Measurements from ENCODE around the gene PRR29.

PRR29 gene

GRCh38 chr17:64042700-64043485 is 44.7 kb downstream of the PRR29 start:
- Histone ChIP-seq H3K4me2 (ENCODE audit: low read length) (no peak overlapping the region), H3K36me3 (ENCODE audit: control insufficient read depth, low read length) (no peaks in the 10 kb centered on the region), H3K79me2 (ENCODE audit: control insufficient read depth, low read length) (no peaks in the 10 kb centered on the region), H3K9me3 (ENCODE audit: control insufficient read depth, insufficient read depth, low read length) (no peaks in the 10 kb centered on the region), H3K4me3 (ENCODE audit: low read length) (no peak overlapping the region), H3K27me3 (ENCODE audit: control insufficient read depth, low read length) (no peaks in the 10 kb centered on the region), H3F3A (ENCODE audit: control insufficient read depth, insufficient read depth) (no peaks in the 10 kb centered on the region), H3K9me2 (replicated peaks; ENCODE audit: control insufficient read depth, low read length) (no peaks in the 10 kb centered on the region), H3K27ac (ENCODE audit: low read depth, low read length) (no peak overlapping the region), H3K4me1 (ENCODE audit: control insufficient read depth, low read length) (no peaks in the 10 kb centered on the region), H4K20me1 (ENCODE audit: control insufficient read depth, insufficient read depth, low read depth, low read length) (no peaks in the 10 kb centered on the region)
- TF ChIP-seq EZH2phosphoT487 (IDR thresholded peaks at IDR 0.05; ENCODE audit: borderline replicate concordance, low read length) = no peak
- TF ChIP-seq CTCF (IDR thresholded peaks at IDR 0.05; ENCODE audit: low read depth, low read length, poor library complexity, severe bottlenecking) = no peak

GRCh38 chr17:64045176-64045575 is 47.0 kb downstream of the PRR29 start:
- Histone ChIP-seq H3K27me3 (ENCODE audit: control insufficient read depth, low read length) (no peaks in the 10 kb centered on the region), H3F3A (ENCODE audit: control insufficient read depth, insufficient read depth) (no peaks in the 10 kb centered on the region), H4K20me1 (ENCODE audit: control insufficient read depth, insufficient read depth, low read depth, low read length) (no peaks in the 10 kb centered on the region), H3K27ac (ENCODE audit: low read depth, low read length) (no peak overlapping the region), H3K9me2 (replicated peaks; ENCODE audit: control insufficient read depth, low read length) (no peaks in the 10 kb centered on the region), H3K4me3 (ENCODE audit: low read length) (no peak overlapping the region), H3K9me3 (ENCODE audit: control insufficient read depth, insufficient read depth, low read length) (no peaks in the 10 kb centered on the region), H3K4me2 (ENCODE audit: low read length) (no peak overlapping the region), H3K36me3 (ENCODE audit: control insufficient read depth, low read length) (no peaks in the 10 kb centered on the region), H3K4me1 (ENCODE audit: control insufficient read depth, low read length) (no peaks in the 10 kb centered on the region), H3K79me2 (ENCODE audit: control insufficient read depth, low read length) (no peaks in the 10 kb centered on the region)
- no peak for TF ChIP-seq EZH2phosphoT487 (IDR thresholded peaks at IDR 0.05; ENCODE audit: borderline replicate concordance, low read length)
- TF ChIP-seq CTCF (IDR thresholded peaks at IDR 0.05; ENCODE audit: low read depth, low read length, poor library complexity, severe bottlenecking) = no peak

- H3K9me3 ChIP-seq (ENCODE audit: control insufficient read depth, insufficient read depth, low read length) = no peaks in the 10 kb centered on the region
- H3K79me2 ChIP-seq (ENCODE audit: control insufficient read depth, low read length) = no peaks in the 10 kb centered on the region
- no peaks in the 10 kb centered on the region for H3K4me1 ChIP-seq (ENCODE audit: control insufficient read depth, low read length)
- H3K36me3 ChIP-seq (ENCODE audit: control insufficient read depth, low read length) = no peaks in the 10 kb centered on the region
- no peak overlapping the region for H3K4me3 ChIP-seq (ENCODE audit: low read length)
- no peaks in the 10 kb centered on the region for H3F3A ChIP-seq (ENCODE audit: control insufficient read depth, insufficient read depth)
- no peak overlapping the region for H3K4me2 ChIP-seq (ENCODE audit: low read length)
- H3K27ac ChIP-seq (ENCODE audit: low read depth, low read length) = no peak overlapping the region
- TF ChIP-seq CTCF (IDR thresholded peaks at IDR 0.05; ENCODE audit: low read depth, low read length, poor library complexity, severe bottlenecking) = no peak
- no peak for TF ChIP-seq EZH2phosphoT487 (IDR thresholded peaks at IDR 0.05; ENCODE audit: borderline replicate concordance, low read length)
- no peaks in the 10 kb centered on the region for H4K20me1 ChIP-seq (ENCODE audit: control insufficient read depth, insufficient read depth, low read depth, low read length)
- H3K9me2 ChIP-seq (replicated peaks; ENCODE audit: control insufficient read depth, low read length) = no peaks in the 10 kb centered on the region
- no peaks in the 10 kb centered on the region for H3K27me3 ChIP-seq (ENCODE audit: control insufficient read depth, low read length)
Measured at GRCh38 chr17:64048805-64049204, 50.7 kb downstream of the PRR29 start.
